CD14-positive monocyte (primary cell): ENCODE results near the gene TMEM117. TPM values are rescaled to one million over a fixed set of nuclear protein-coding genes. Genes with fewer than 3 reads are reported as not detected.

Experiments
- DNase-seq, 3 donors: peaks; one replicate each; pipeline ENCODE4 v3.0.0-alpha.2; 2011 to 2022
- H2AFZ ChIP-seq: 2 replicates; pipeline ENCODE4 v1.6.0; 2012; ENCODE audit warnings: mild to moderate bottlenecking, low read depth, low read length, inconsistent platforms; ENCODE audit not compliant: insufficient read depth, poor library complexity, severe bottlenecking
- H3K27ac ChIP-seq, 2 donors: 1 replicate in 1 of 2; 2 replicates in 1 of 2; pipeline ENCODE4 v1.5.1; 2012 to 2013; ENCODE audit warnings: low read length in 2 of 2, control low read depth in 1 of 2, inconsistent platforms in 1 of 2, low read depth in 1 of 2, mild to moderate bottlenecking in 1 of 2
- H3K27me3 ChIP-seq, 2 donors: one replicate each; pipeline versions ENCODE4 v1.6.0 to v1.6.1; 2011 to 2013; ENCODE audit warnings: low read length in 2 of 2; ENCODE audit not compliant: control insufficient read depth in 2 of 2, insufficient read depth in 2 of 2
- H3K36me3 ChIP-seq, 2 donors: replicated peaks in 1 of 2; 1 replicate in 1 of 2; 2 replicates in 1 of 2; pipeline versions ENCODE4 v1.5.1 to v1.6.1; 2012 to 2013; ENCODE audit warnings: low read length in 2 of 2, control low read depth in 1 of 2, inconsistent platforms in 1 of 2, mild to moderate bottlenecking in 1 of 2; ENCODE audit not compliant: insufficient read depth in 2 of 2, control insufficient read depth in 1 of 2
- H3K4me1 ChIP-seq, 2 donors: 1 replicate in 1 of 2; 2 replicates in 1 of 2; pipeline versions ENCODE4 v1.5.1 to v1.6.1; 2012 to 2013; ENCODE audit warnings: low read length in 2 of 2, control low read depth in 1 of 2, inconsistent platforms in 1 of 2, mild to moderate bottlenecking in 1 of 2, moderate library complexity in 1 of 2; ENCODE audit not compliant: insufficient read depth in 2 of 2, control insufficient read depth in 1 of 2
- H3K4me2 ChIP-seq: replicated peaks from 2 replicates; pipeline ENCODE3; 2012; ENCODE audit warnings: low read length, moderate library complexity, mild to moderate bottlenecking; ENCODE audit not compliant: poor library complexity, severe bottlenecking; ENCODE audit errors: extremely low read depth
- H3K4me3 ChIP-seq, 3 experiments: fragments of 200-600 bp in 1 of 3; sonication (generic) in 1 of 3; replicated peaks in 1 of 3; 1 replicate in 2 of 3; 2 replicates in 1 of 3; pipeline ENCODE4 v1.5.1; 2011 to 2013; ENCODE audit warnings: low read length in 3 of 3, mild to moderate bottlenecking in 3 of 3, control low read depth in 2 of 3, low read depth in 2 of 3, inconsistent platforms in 1 of 3, moderate library complexity in 1 of 3
- H3K79me2 ChIP-seq: 2 replicates; pipeline ENCODE4 v1.6.0; 2012; ENCODE audit warnings: mild to moderate bottlenecking, control low read depth, inconsistent platforms, low read length, moderate library complexity; ENCODE audit not compliant: insufficient read depth
- H3K9ac ChIP-seq: 2 replicates; pipeline ENCODE4 v1.6.0; 2017; ENCODE audit warnings: low read length, mild to moderate bottlenecking; ENCODE audit not compliant: insufficient read depth, poor library complexity, severe bottlenecking
- H3K9me3 ChIP-seq, 2 donors: replicated peaks in 1 of 2; 1 replicate in 1 of 2; 2 replicates in 1 of 2; pipeline versions ENCODE4 v1.5.1 to v1.6.1; 2012 to 2013; ENCODE audit warnings: low read length in 2 of 2, control low read depth in 1 of 2; ENCODE audit not compliant: control insufficient read depth in 1 of 2, insufficient read depth in 1 of 2
- H4K20me1 ChIP-seq: 2 replicates; pipeline ENCODE4 v1.6.0; 2012; ENCODE audit warnings: mild to moderate bottlenecking, low read length, control low read depth, moderate library complexity; ENCODE audit not compliant: insufficient read depth
- H3K27ac Mint-ChIP-seq, 7 donors: one replicate each; pipeline ENCODE4 v1.8.0; 2020; ENCODE audit warnings: mild to moderate bottlenecking in 7 of 7, mixed read lengths in 7 of 7, moderate library complexity in 6 of 7, inconsistent platforms in 2 of 7
- H3K27me3 Mint-ChIP-seq, 3 donors: one replicate each; pipeline ENCODE4 v1.8.0; 2021 to 2022; ENCODE audit warnings: low read depth in 3 of 3, mild to moderate bottlenecking in 3 of 3, mixed read lengths in 3 of 3, moderate library complexity in 3 of 3, inconsistent platforms in 1 of 3
- H3K36me3 Mint-ChIP-seq, 2 donors: one replicate each; pipeline ENCODE4 v1.8.0; 2020; ENCODE audit warnings: mixed read lengths in 2 of 2, inconsistent platforms in 1 of 2, mild to moderate bottlenecking in 1 of 2
- H3K4me1 Mint-ChIP-seq: one replicate; pipeline ENCODE4 v1.8.0; 2020; ENCODE audit warnings: mild to moderate bottlenecking, mixed read lengths
- H3K4me3 Mint-ChIP-seq, 2 donors: one replicate each; pipeline ENCODE4 v1.8.0; 2020; ENCODE audit warnings: mild to moderate bottlenecking in 2 of 2, mixed read lengths in 2 of 2, moderate library complexity in 1 of 2
- H3K9me3 Mint-ChIP-seq, 7 donors: one replicate each; pipeline ENCODE4 v1.8.0; 2020 to 2022; ENCODE audit warnings: mixed read lengths in 7 of 7, mild to moderate bottlenecking in 6 of 7, moderate library complexity in 6 of 7, inconsistent platforms in 2 of 7
- CTCF ChIP-seq: fragments of 200-600 bp; IDR thresholded peaks from one replicate; pipeline ENCODE4 v1.8.0; 2022; ENCODE audit warnings: antibody characterized with exemption, mild to moderate bottlenecking
- WGBS: methylation state at CpG from one replicate; pipeline ENCODE4 v1.1.5; 2013; ENCODE audit warnings: missing lambda C conversion rate; ENCODE audit not compliant: insufficient coverage; 5-methylcytosine and 5-hydroxymethylcytosine counted together
- intact Hi-C, 2 donors: fragments of 100-400 bp; cut with micrococcal nuclease; formaldehyde crosslinking; loops; one replicate each; pipeline versions ENCODE4 v1.15.0 to v1.15.1; 2023
- polyA plus RNA-seq, 3 donors: library from polyadenylated mRNA; depleted of rRNA in 1 of 3; unstranded in 2 of 3; stranded (reverse) in 1 of 3; fragments of 300-500 nt in 2 of 3; fragments of >200 nt in 1 of 3; fragmentation: Illumina TruSeq in 2 of 3; gene quantifications; 1 replicate in 2 of 3; 2 replicates in 1 of 3; pipeline ENCODE4 v1.2.3, GENCODE V29; 2012 to 2021

The TMEM117 gene
- polyA plus RNA-seq, 3 donors, result 0.11 to 0.42 TPM; not detected in 1

- H3K27me3 Mint-ChIP-seq, result peaks cover 0 to 2% (median 0%) of the 10 kb centered on the region in 3 donors
Observed at GRCh38 chr12:44021471-44021971, 185.6 kb downstream of the TMEM117 start.

GRCh38 chr12:44025499-44025898 lies 189.6 kb downstream of the TMEM117 start:
- Histone ChIP-seq H3K9ac (no peak overlapping the region), H3K4me3 (no peak overlapping the region), H3K36me3 (no peaks in the 10 kb centered on the region), H3K4me2 (no peak overlapping the region), H4K20me1 (no peaks in the 10 kb centered on the region), H3K79me2 (no peaks in the 10 kb centered on the region), H3K27me3 (no peaks in the 10 kb centered on the region), H3K27ac (no peak overlapping the region), H2AFZ (no peak overlapping the region), H3K9me3 (peaks cover 0 to 8% of the 10 kb centered on the region in 2 donors), H3K4me1 (no peaks in the 10 kb centered on the region)
- H3K36me3 Mint-ChIP-seq, result no peaks in the 10 kb centered on the region
- no peak overlapping the region for H3K4me3 Mint-ChIP-seq
- peaks cover 0 to 3% (median 0%) of the 10 kb centered on the region in 3 donors for H3K27me3 Mint-ChIP-seq
- H3K4me1 Mint-ChIP-seq, result no peaks in the 10 kb centered on the region
- intact Hi-C loops, result no loop called here
- no peak for TF ChIP-seq CTCF
- DNase-seq, result no peak
- WGBS, result no CpG with 5 or more reads among the region's 3 CpGs
- H3K27ac Mint-ChIP-seq, result no peak overlapping the region
- H3K9me3 Mint-ChIP-seq, result peaks cover 0 to 14% (median 6%) of the 10 kb centered on the region in 7 donors

More at GRCh38 chr12:44021471-44021971, 185.6 kb downstream of the TMEM117 start:
- H3K9me3 ChIP-seq, result no peaks in the 10 kb centered on the region
- H3K9me3 Mint-ChIP-seq, result peaks cover 0 to 1% (median 0%) of the 10 kb centered on the region in 7 donors
- no peak overlapping the region for H3K4me3 ChIP-seq
- DNase-seq, result no peak
- WGBS, result no CpG with 5 or more reads among the region's 1 CpG
- no peak overlapping the region for H2AFZ ChIP-seq
- H3K4me1 Mint-ChIP-seq, result no peaks in the 10 kb centered on the region
- no peaks in the 10 kb centered on the region for H3K27me3 ChIP-seq
- H3K36me3 Mint-ChIP-seq, result no peaks in the 10 kb centered on the region
- H3K27ac ChIP-seq, result no peak overlapping the region
- intact Hi-C loops, result no loop called here
- no peak overlapping the region for H3K9ac ChIP-seq
- H3K27ac Mint-ChIP-seq, result no peak overlapping the region
- TF ChIP-seq CTCF, result no peak
- H3K79me2 ChIP-seq, result no peaks in the 10 kb centered on the region
- no peaks in the 10 kb centered on the region for H4K20me1 ChIP-seq
- no peak overlapping the region for H3K4me2 ChIP-seq
- no peaks in the 10 kb centered on the region for H3K4me1 ChIP-seq
- H3K36me3 ChIP-seq, result no peaks in the 10 kb centered on the region
- no peak overlapping the region for H3K4me3 Mint-ChIP-seq
